Activated CD8-positive, alpha-beta T cell treated with anti-CD3 and anti-CD28 coated beads for 36 hours (primary cell): Measurements from ENCODE around the gene SOCS1. TPM values are rescaled to one million over a fixed set of nuclear protein-coding genes. Genes with fewer than 3 reads are reported as not detected.

ENCODE experiments used
- ATAC-seq: fragments of 200-7000 bp; cut with Tn5 transposase; one replicate; pipeline ENCODE4 v1.10.0; 2021; ENCODE audit warnings: mild to moderate bottlenecking, moderate library complexity
- CTCF ChIA-PET: fragments of 350-600 bp; sonication (Branson Sonifier 250); formaldehyde crosslinking; loops from one replicate; lab custom pipeline; 2021; ENCODE audit warnings: antibody characterized with exemption; lab: Charles Lee
- POLR2A ChIA-PET: fragments of 350-600 bp; sonication (Branson Sonifier 250); formaldehyde crosslinking; loops from one replicate; lab custom pipeline; 2021; ENCODE audit warnings: antibody characterized with exemption; lab: Charles Lee
- DNase-seq: peaks from one replicate; pipeline ENCODE4 v3.0.0-alpha.2; 2020
- H3K27ac Mint-ChIP-seq: one replicate; pipeline ENCODE4 v1.8.0; 2021; ENCODE audit warnings: mild to moderate bottlenecking, mixed read lengths
- H3K27me3 Mint-ChIP-seq: one replicate; pipeline ENCODE4 v1.8.0; 2021; ENCODE audit warnings: mixed read lengths
- H3K36me3 Mint-ChIP-seq: one replicate; pipeline ENCODE4 v1.8.0; 2021; ENCODE audit warnings: low read depth, mixed read lengths
- H3K4me1 Mint-ChIP-seq: one replicate; pipeline ENCODE4 v1.8.0; 2021; ENCODE audit warnings: low read depth, mixed read lengths
- H3K4me3 Mint-ChIP-seq: one replicate; pipeline ENCODE4 v1.8.0; 2021; ENCODE audit warnings: mild to moderate bottlenecking, moderate library complexity, mixed read lengths
- H3K9me3 Mint-ChIP-seq: one replicate; pipeline ENCODE4 v1.8.0; 2021; ENCODE audit warnings: mixed read lengths
- CTCF ChIP-seq: fragments of 200-600 bp; IDR thresholded peaks from one replicate; pipeline ENCODE4 v1.8.0; 2022; ENCODE audit warnings: antibody characterized with exemption, mild to moderate bottlenecking
- intact Hi-C: fragments of 100-400 bp; cut with micrococcal nuclease; formaldehyde crosslinking; loops from one replicate; pipeline ENCODE4 v1.10.0; 2022
- total RNA-seq, 2 experiments: library from RNA; stranded (reverse); gene quantifications; one replicate each; pipeline ENCODE4 v1.2.3, GENCODE V29; 2021

SOCS1 gene
- total RNA-seq, 2 experiments from 2014 or later, result 75.7 to 75.8 TPM

GRCh38 chr16:11234884-11235702 is 20.9 kb downstream of the SOCS1 start:
- H3K9me3 Mint-ChIP-seq, result no peaks in the 10 kb centered on the region
- ChIA-PET POLR2A (interaction anchor here (2.0 to 4.1 kb wide), 5 partner anchors 11 to 20 kb away, joined by 8 to 52 read pairs (median 29); partner anchors contain the start of gene SOCS1), CTCF (interaction anchor here (0.9 to 2.6 kb wide), 4 partner anchors 10 to 141 kb away, joined by 3 to 13 read pairs (median 4); partner anchors contain the start of gene SOCS1)
- DNase-seq, result no peak
- H3K36me3 Mint-ChIP-seq, result no peaks in the 10 kb centered on the region
- peak overlapping the region; percentile 84 for H3K27ac Mint-ChIP-seq
- intact Hi-C loops, result no loop called here
- H3K27me3 Mint-ChIP-seq, result no peaks in the 10 kb centered on the region
- no peak for TF ChIP-seq CTCF
- peaks cover 60% of the 10 kb centered on the region for H3K4me1 Mint-ChIP-seq
- ATAC-seq, result no peak
- no peak overlapping the region for H3K4me3 Mint-ChIP-seq

GRCh38 chr16:11233727-11234376 is 22.2 kb downstream of the SOCS1 start:
- intact Hi-C loops, result loop anchor here (1.0 to 2.0 kb wide), 2 partner anchors 9 to 139 kb away; no protein-coding TSS in a partner anchor
- ChIA-PET CTCF (interaction anchor here (0.9 to 2.6 kb wide), 8 partner anchors 9 to 263 kb away, joined by 3 to 13 read pairs (median 4); partner anchors contain the start of gene SOCS1), POLR2A (interaction anchor here (0.6 to 4.1 kb wide), 15 partner anchors 9 to 270 kb away, joined by 3 to 52 read pairs (median 5); partner anchors contain the start of gene SOCS1)
- H3K9me3 Mint-ChIP-seq, result no peaks in the 10 kb centered on the region
- peak overlapping the region; percentile 63 for H3K4me3 Mint-ChIP-seq
- peaks cover 71% of the 10 kb centered on the region for H3K4me1 Mint-ChIP-seq
- peak overlapping the region; percentile 98 for H3K27ac Mint-ChIP-seq
- no peaks in the 10 kb centered on the region for H3K27me3 Mint-ChIP-seq
- no peak for TF ChIP-seq CTCF
- DNase-seq (peak; percentile 91), ATAC-seq (peak; percentile 62)
- no peaks in the 10 kb centered on the region for H3K36me3 Mint-ChIP-seq

DNA sequence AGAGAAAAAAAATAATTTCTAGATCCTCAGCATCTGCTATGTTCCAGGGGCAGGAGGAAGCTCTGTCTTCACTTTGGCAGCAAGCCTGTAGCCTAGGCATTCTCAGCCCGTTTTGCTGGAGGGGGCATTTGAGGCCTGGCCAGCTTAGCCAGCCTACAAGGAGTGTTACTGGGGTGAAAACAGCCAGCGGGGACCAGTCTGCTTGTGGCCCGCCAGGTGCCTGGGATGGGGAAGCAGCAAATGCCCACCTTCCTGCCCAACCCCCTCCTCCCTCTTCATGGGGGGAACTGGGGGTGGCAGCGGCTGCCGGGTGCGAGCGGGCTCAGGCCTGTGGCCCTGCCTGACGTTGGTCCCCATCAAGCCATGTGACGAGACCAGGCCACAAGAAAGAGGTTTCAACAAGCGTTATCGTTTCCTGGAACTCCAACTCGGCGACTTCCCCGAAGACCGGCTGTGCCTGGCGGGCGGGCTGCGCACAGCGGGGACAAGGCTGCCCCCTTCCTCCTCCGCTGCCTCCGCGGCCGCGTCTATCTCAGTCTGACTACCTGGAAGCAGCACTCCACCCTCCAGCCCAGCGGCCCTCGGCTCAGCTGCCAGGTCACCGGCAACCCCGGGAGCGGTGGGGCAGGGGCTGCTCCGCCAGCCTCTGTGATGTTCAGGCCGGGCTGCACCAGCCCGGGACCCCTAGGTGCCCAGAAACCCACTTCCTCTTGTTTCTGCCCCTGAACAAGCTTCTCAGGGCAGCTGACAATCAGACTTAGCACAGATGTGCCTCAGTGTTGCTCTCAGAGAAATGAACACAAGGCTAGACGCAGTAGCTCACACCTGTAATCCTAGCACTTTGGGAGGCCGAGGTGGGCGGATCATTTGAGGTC is 22.9 kb downstream of the SOCS1 start:
- CTCF ChIA-PET, result interaction anchor here (0.9 to 2.6 kb wide), 8 partner anchors 8 to 262 kb away, joined by 3 to 13 read pairs (median 4); partner anchors contain the start of gene SOCS1
- peak overlapping the region; percentile 98 for H3K27ac Mint-ChIP-seq
- H3K4me1 Mint-ChIP-seq, result peaks cover 75% of the 10 kb centered on the region
- peak overlapping the region; percentile 63 for H3K4me3 Mint-ChIP-seq
- no peaks in the 10 kb centered on the region for H3K27me3 Mint-ChIP-seq
- POLR2A ChIA-PET, result interaction anchor here (0.6 to 4.1 kb wide), 18 partner anchors 9 to 270 kb away, joined by 3 to 52 read pairs (median 4); partner anchors contain the start of gene SOCS1
- no peaks in the 10 kb centered on the region for H3K9me3 Mint-ChIP-seq
- TF ChIP-seq CTCF, result no peak
- ATAC-seq (peak; percentile 81), DNase-seq (peak; percentile 97)
- no peaks in the 10 kb centered on the region for H3K36me3 Mint-ChIP-seq
- intact Hi-C loops, result loop anchor here (1.0 to 2.0 kb wide), 2 partner anchors 8 to 138 kb away; no protein-coding TSS in a partner anchor

GRCh38 chr16:11232302-11232851 is 23.6 kb downstream of the SOCS1 start:
- no peak for ATAC-seq
- Mint-ChIP-seq H3K4me1 (peaks cover 74% of the 10 kb centered on the region), H3K27ac (peak overlapping the region; percentile 98), H3K36me3 (no peaks in the 10 kb centered on the region), H3K27me3 (no peaks in the 10 kb centered on the region), H3K4me3 (peak overlapping the region; percentile 63), H3K9me3 (no peaks in the 10 kb centered on the region)
- no peak for DNase-seq
- no peak for TF ChIP-seq CTCF
- intact Hi-C loops, result loop anchor here (2.0 kb wide), 1 partner anchor 138 kb away; no protein-coding TSS in a partner anchor
- ChIA-PET CTCF (interaction anchor here (1.1 to 2.6 kb wide), 4 partner anchors 8 to 261 kb away, joined by 3 to 13 read pairs (median 8); partner anchors contain the start of gene SOCS1), POLR2A (interaction anchor here (1.0 to 4.0 kb wide), 9 partner anchors 14 to 180 kb away, joined by 3 to 52 read pairs (median 5); partner anchors contain the start of gene SOCS1)
